Cardiac muscle cell (in vitro differentiated cells and primary cell): ENCODE results near the gene CBFA2T3. TPM values are rescaled to one million over a fixed set of nuclear protein-coding genes. Genes with fewer than 3 reads are reported as not detected.

Experiments
- DNase-seq, 2 donors: peaks; one replicate each; pipeline versions ENCODE4 v3.0.0 to v3.0.0-alpha.2; 2010 to 2017; ENCODE audit warnings: low read depth in 1 of 2, low spot score in 1 of 2
- H3K27ac ChIP-seq: fragments of 200-600 bp; sonication (generic); 2 replicates; pipeline ENCODE4 v1.5.1; 2016
- H3K27me3 ChIP-seq: fragments of 200-600 bp; sonication (generic); 2 replicates; pipeline ENCODE4 v1.6.0; 2016; ENCODE audit warnings: control low read depth
- H3K36me3 ChIP-seq: fragments of 200-600 bp; sonication (generic); 2 replicates; pipeline ENCODE4 v1.5.1; 2016; ENCODE audit warnings: control low read depth
- H3K4me1 ChIP-seq: fragments of 200-600 bp; sonication (generic); 2 replicates; pipeline ENCODE4 v1.8.1; 2017; ENCODE audit warnings: low read depth, mild to moderate bottlenecking, mixed run types
- H3K4me3 ChIP-seq: fragments of 200-600 bp; sonication (generic); 2 replicates; pipeline ENCODE4 v1.5.1; 2016; ENCODE audit warnings: mild to moderate bottlenecking
- H3K9me3 ChIP-seq: fragments of 200-600 bp; sonication (generic); 2 replicates; pipeline ENCODE4 v1.5.1; 2017; ENCODE audit warnings: low read depth, mild to moderate bottlenecking, control low read depth
- polyA plus RNA-seq: library from polyadenylated mRNA; unstranded; fragments of >200 nt; fragmentation: Nextera tagmentation; extraction: Ambion mirVana; gene quantifications from 2 replicates; pipeline ENCODE4 v1.2.1, GENCODE V29; 2016
- total RNA-seq: library from RNA; depleted of rRNA; stranded (reverse); fragments of >200 nt; gene quantifications from 2 replicates; pipeline ENCODE4 v1.2.3, GENCODE V29; 2016
- TF ChIP-seq, protein P1 (sequence below): IDR thresholded peaks from 2 replicates; pipeline ENCODE4 v1.5.1; 2012; ENCODE audit warnings: low read depth, mild to moderate bottlenecking, low read length

The CBFA2T3 gene
- total and polyA plus RNA-seq, 2 experiments from 2014 or later = 0.69 to 1.5 TPM

DNA sequence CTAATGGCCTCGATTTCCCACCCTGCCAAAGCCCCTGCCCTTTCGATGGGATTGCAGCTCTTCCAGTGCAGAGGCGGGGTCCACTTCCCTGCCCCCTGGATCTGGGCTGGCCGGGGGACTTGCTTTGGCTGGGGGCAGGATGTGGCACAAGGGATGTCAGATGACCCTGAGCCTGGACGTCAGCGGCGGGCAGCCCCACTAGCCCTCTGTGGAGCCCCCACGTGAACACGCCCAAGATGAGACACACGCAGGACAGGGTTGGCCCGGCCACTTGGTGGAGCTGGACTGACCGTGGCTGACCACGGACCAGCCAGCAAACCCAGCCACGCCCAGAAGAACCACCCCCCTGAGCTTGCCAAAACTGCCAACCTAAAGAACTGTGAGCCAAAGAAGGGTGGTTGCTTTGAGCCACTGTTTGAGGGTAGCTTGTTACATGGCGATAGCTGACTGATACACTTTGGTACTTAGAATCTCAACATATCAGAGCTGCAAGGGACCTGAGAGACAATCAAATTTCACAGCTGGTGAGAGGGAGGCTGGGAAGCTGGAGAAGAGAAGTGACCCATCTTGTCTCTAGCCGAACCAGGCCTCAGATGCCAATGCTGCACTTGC lies 63.9 kb downstream of the CBFA2T3 start:
- no peaks in the 10 kb centered on the region for H3K9me3 ChIP-seq
- no peak for DNase-seq
- H3K4me1 ChIP-seq = peaks cover 5% of the 10 kb centered on the region
- no peaks in the 10 kb centered on the region for H3K36me3 ChIP-seq
- no peak overlapping the region for H3K27ac ChIP-seq
- TF ChIP-seq, protein P1, sequence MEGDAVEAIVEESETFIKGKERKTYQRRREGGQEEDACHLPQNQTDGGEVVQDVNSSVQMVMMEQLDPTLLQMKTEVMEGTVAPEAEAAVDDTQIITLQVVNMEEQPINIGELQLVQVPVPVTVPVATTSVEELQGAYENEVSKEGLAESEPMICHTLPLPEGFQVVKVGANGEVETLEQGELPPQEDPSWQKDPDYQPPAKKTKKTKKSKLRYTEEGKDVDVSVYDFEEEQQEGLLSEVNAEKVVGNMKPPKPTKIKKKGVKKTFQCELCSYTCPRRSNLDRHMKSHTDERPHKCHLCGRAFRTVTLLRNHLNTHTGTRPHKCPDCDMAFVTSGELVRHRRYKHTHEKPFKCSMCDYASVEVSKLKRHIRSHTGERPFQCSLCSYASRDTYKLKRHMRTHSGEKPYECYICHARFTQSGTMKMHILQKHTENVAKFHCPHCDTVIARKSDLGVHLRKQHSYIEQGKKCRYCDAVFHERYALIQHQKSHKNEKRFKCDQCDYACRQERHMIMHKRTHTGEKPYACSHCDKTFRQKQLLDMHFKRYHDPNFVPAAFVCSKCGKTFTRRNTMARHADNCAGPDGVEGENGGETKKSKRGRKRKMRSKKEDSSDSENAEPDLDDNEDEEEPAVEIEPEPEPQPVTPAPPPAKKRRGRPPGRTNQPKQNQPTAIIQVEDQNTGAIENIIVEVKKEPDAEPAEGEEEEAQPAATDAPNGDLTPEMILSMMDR = no peak
- H3K4me3 ChIP-seq = no peak overlapping the region
- no peaks in the 10 kb centered on the region for H3K27me3 ChIP-seq

DNA sequence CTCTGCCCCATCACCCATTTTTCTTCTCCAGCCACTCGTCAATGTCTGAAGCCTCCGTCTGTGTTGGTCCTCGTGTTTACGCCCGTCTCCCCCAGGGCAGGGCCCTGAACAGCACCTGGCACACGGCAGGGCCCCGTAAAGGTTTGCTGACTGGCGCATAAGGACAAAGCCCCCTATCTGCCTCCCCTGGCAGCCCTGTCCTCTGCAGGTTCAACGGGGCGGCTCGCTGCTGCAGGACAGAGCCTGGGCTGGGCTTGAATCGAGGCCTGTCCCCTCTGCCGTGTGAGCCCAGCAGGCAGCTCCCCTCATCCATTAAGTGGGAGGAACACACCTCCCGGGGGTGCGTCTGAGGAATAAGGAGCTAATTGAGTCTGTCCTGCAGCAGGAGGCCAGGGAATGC lies 64.5 kb downstream of the CBFA2T3 start:
- no peak for DNase-seq
- TF ChIP-seq, protein P1 = no peak
- Histone ChIP-seq H3K27me3 (no peaks in the 10 kb centered on the region), H3K27ac (no peak overlapping the region), H3K4me3 (no peak overlapping the region), H3K9me3 (no peaks in the 10 kb centered on the region), H3K36me3 (no peaks in the 10 kb centered on the region), H3K4me1 (peaks cover 5% of the 10 kb centered on the region)

DNA sequence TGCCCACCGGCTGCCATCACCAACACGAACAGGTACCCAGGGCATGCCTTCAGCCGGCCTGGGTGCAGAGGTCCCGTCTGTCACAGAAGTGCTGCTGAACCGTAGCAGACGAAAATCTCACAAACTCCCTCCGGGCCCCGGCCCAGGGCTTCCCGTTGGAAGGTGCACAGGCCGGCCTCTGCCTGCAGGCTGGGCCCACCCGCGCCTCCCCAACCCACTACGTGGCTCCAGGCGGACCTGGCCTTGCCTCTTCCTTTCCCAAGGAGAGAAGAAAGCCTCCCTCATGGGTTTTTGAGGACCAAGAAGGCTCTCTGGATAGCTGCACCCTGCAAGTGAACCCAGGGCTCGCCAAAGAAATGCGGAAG lies 65.1 kb downstream of the CBFA2T3 start:
- Histone ChIP-seq H3K27me3 (no peaks in the 10 kb centered on the region), H3K36me3 (no peaks in the 10 kb centered on the region), H3K4me3 (no peak overlapping the region), H3K27ac (no peak overlapping the region), H3K9me3 (no peaks in the 10 kb centered on the region), H3K4me1 (no peaks in the 10 kb centered on the region)
- TF ChIP-seq, protein P1 = no peak
- DNase-seq = no peak

DNA sequence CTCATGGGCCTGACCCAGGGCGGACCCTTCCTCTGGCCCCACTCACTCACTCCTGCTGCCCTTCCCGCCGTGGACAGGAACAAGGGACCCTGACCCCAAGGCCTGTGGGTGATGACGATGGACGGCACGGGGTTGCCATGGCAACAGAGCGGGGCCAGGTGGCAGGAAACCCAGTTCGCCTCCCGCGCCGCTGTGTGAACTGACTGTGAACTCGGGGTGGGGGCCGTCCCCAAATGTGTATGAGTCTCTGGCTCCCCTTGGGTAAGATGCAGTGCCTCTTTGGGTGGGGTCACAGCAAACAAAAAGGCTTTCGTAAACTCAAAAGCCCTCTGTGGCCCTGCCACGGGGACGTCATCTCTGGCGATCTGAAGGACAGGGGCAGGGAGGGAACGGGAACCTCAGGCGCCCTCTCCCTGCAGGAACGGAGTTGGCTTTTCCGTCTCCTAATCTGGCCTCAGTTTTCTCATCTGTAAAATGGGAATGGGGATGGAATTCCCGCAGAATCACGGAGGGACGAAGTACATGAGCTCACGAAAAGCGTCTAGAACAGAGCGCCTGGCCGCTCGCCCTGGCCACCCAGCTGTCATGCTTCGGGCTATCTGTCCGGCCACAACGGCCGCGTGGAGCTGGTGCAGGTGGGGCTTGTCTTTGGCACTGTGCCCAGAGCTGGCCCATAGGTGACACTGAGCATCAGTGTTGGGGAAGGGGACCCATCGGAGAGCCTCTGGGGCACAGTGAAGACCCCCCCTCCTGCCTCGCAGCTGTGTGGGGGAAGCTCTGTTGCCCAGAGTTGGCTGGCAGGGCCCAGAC lies 65.7 kb downstream of the CBFA2T3 start:
- Histone ChIP-seq H3K27ac (no peak overlapping the region), H3K9me3 (no peaks in the 10 kb centered on the region), H3K4me3 (no peak overlapping the region), H3K4me1 (no peaks in the 10 kb centered on the region), H3K36me3 (no peaks in the 10 kb centered on the region), H3K27me3 (no peaks in the 10 kb centered on the region)
- no peak for DNase-seq
- TF ChIP-seq, protein P1 = no peak

DNA sequence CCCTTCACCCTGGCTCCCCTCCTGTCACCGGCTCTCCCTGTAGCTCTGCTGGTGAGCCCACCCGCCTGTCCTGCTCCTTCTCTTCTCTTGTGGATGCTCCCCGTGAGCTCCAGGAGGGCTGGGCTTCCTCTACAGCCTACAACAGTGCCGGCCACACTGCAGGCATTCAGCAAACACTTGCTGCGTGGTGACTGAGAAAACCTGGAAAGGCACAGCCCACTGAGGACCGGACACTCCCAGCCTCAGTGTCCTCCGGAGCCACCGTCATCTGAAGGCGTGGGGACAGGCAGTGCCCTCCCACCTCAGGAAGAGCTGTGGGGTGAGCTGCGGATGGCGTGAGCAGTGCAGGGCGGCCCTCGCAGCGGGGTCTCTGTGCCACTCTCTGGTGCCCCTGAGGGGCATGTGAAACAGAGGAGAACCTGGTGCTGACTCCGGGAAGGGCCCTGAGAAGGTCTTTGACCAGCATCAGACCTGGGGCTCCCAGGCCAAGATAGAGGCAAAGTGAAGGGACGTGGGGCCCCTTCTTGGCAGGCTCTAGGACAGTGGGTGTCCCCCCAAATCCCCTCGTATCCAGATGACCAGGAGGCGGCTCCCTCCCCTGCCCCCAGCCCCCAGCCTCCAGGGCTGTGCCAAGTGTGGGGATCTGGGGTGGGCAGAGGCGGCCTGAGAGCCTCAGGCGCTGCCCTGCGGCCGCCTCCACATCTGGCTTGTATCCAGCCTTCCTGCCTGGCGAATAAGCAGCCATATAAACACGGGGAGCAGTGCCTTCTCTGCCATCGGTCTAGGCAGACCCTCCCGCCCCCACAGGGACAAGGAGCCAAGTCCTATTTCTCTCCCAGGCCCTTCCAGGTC lies 66.5 kb downstream of the CBFA2T3 start:
- Histone ChIP-seq H3K36me3 (no peaks in the 10 kb centered on the region), H3K4me1 (no peaks in the 10 kb centered on the region), H3K27me3 (no peaks in the 10 kb centered on the region), H3K4me3 (no peak overlapping the region), H3K9me3 (no peaks in the 10 kb centered on the region), H3K27ac (no peak overlapping the region)
- TF ChIP-seq, protein P1 = no peak
- peak in 1 of 2 donors; percentile 10 for DNase-seq
